Globus pallidus (tissue), 1 donor: ENCODE measurements around the gene FBXW5.
A peak's percentile ranks its signal among the peaks of the same experiment; 100 is the strongest.

ENCODE experiments used
- DNase-seq: peaks from one replicate; pipeline ENCODE4 v3.0.0-alpha.2; 2015; ENCODE audit warnings: low spot score

The FBXW5 gene

GRCh38 chr9:136977649-136978072 lies 33.1 kb upstream of the FBXW5 start:
- no peak for DNase-seq

GRCh38 chr9:136977223-136977622 lies 32.7 kb upstream of the FBXW5 start, which contains the start of gene PTGDS:
Gene PTGDS (plus strand): TSS chr9:136977504. CDS start chr9:136977579, 75 bp downstream.
- DNase-seq = peak; percentile 98

- DNase-seq = peak; percentile 90
Measured at GRCh38 chr9:136975644-136976043, 31.1 kb upstream of the FBXW5 start.

- DNase-seq = no peak
Measured at GRCh38 chr9:136974817-136975535, 30.4 kb upstream of the FBXW5 start.

- no peak for DNase-seq
Measured at GRCh38 chr9:136973618-136974617, 29.4 kb upstream of the FBXW5 start.

- DNase-seq = no peak
Measured at GRCh38 chr9:136972743-136973142, 28.2 kb upstream of the FBXW5 start.

GRCh38 chr9:136972335-136972734 lies 27.8 kb upstream of the FBXW5 start:
- DNase-seq = no peak

- DNase-seq = no peak
Measured at GRCh38 chr9:136971746-136972145, 27.2 kb upstream of the FBXW5 start.

GRCh38 chr9:136970361-136970760 lies 25.8 kb upstream of the FBXW5 start:
- no peak for DNase-seq

- DNase-seq = no peak
Measured at GRCh38 chr9:136969774-136970173, 25.2 kb upstream of the FBXW5 start.

GRCh38 chr9:136969150-136969549 lies 24.6 kb upstream of the FBXW5 start:
- no peak for DNase-seq

- no peak for DNase-seq
Measured at GRCh38 chr9:136968333-136969127, 24.0 kb upstream of the FBXW5 start.

GRCh38 chr9:136965771-136966484 lies 21.4 kb upstream of the FBXW5 start:
- peak; percentile 85 for DNase-seq

- no peak for DNase-seq
Measured at GRCh38 chr9:136964833-136965422, 20.4 kb upstream of the FBXW5 start.

- DNase-seq = no peak
Measured at GRCh38 chr9:136964171-136964689, 19.7 kb upstream of the FBXW5 start.

GRCh38 chr9:136963751-136964150 lies 19.2 kb upstream of the FBXW5 start:
- no peak for DNase-seq

GRCh38 chr9:136963341-136963740 lies 18.8 kb upstream of the FBXW5 start:
- peak; percentile 68 for DNase-seq

GRCh38 chr9:136962701-136963248 lies 18.2 kb upstream of the FBXW5 start:
- no peak for DNase-seq

- DNase-seq = no peak
Measured at GRCh38 chr9:136962163-136962562, 17.6 kb upstream of the FBXW5 start.
